ENCODE measurements around the gene MOSPD3. TPM values are rescaled to one million over a fixed set of nuclear protein-coding genes. Genes with fewer than 3 reads are reported as not detected.

The MOSPD3 gene
- total RNA-seq, 1 experiment from 2014 or later, result 10.9 TPM

Other genes with a start within 250 kb of the MOSPD3 start
- gene PILRA, start 239.1 kb upstream of the MOSPD3 start, total RNA-seq (2014; rRNA removed; shearing (Covaris generic)), result 0.18 and 1.7 TPM in 2 replicates
- 1.1 and 1.2 TPM in 2 replicates for gene ZCWPW1, start 183.8 kb upstream of the MOSPD3 start, total RNA-seq (2014; rRNA removed; shearing (Covaris generic))
- gene MEPCE, start 182.7 kb upstream of the MOSPD3 start, total RNA-seq (2014; rRNA removed; shearing (Covaris generic)), result 18.2 and 25.6 TPM in 2 replicates
- 56.4 and 71.5 TPM in 2 replicates for gene PPP1R35, start 176.0 kb upstream of the MOSPD3 start, total RNA-seq (2014; rRNA removed; shearing (Covaris generic))
- 0.66 TPM in 1 of 2 replicates, not detected in the other for gene SPACDR, start 148.3 kb upstream of the MOSPD3 start, total RNA-seq (2014; rRNA removed; shearing (Covaris generic))
- gene TSC22D4, start 133.3 kb upstream of the MOSPD3 start, total RNA-seq (2014; rRNA removed; shearing (Covaris generic)), result 25.3 and 32.7 TPM in 2 replicates
- gene NYAP1, start 128.6 kb upstream of the MOSPD3 start, total RNA-seq (2014; rRNA removed; shearing (Covaris generic)), result 0.63 and 0.87 TPM in 2 replicates
- gene AGFG2, start 73.3 kb upstream of the MOSPD3 start, total RNA-seq (2014; rRNA removed; shearing (Covaris generic)), result 15.6 and 24.2 TPM in 2 replicates
- 0.60 TPM in 1 of 2 replicates, not detected in the other for gene SAP25, start 38.6 kb upstream of the MOSPD3 start, total RNA-seq (2014; rRNA removed; shearing (Covaris generic))
- gene LRCH4, start 26.4 kb upstream of the MOSPD3 start, total RNA-seq (2014; rRNA removed; shearing (Covaris generic)), result 17.0 and 19.5 TPM in 2 replicates
- gene FBXO24, start 26.2 kb upstream of the MOSPD3 start, total RNA-seq (2014; rRNA removed; shearing (Covaris generic)), result 0.13 TPM in 1 of 2 replicates, not detected in the other
- gene PCOLCE, start 10.2 kb upstream of the MOSPD3 start, total RNA-seq (2014; rRNA removed; shearing (Covaris generic)), result 73.1 and 75.6 TPM in 2 replicates
- not detected in 2 replicates for gene TFR2, start 29.0 kb downstream of the MOSPD3 start, total RNA-seq (2014; rRNA removed; shearing (Covaris generic))
- gene ACTL6B, start 43.9 kb downstream of the MOSPD3 start, total RNA-seq (2014; rRNA removed; shearing (Covaris generic)), result not detected in 2 replicates
- 63.4 and 70.6 TPM in 2 replicates for gene GNB2, start 61.2 kb downstream of the MOSPD3 start, total RNA-seq (2014; rRNA removed; shearing (Covaris generic))
- 9.9 and 15.5 TPM in 2 replicates for gene GIGYF1, start 81.7 kb downstream of the MOSPD3 start, total RNA-seq (2014; rRNA removed; shearing (Covaris generic))
- gene POP7, start 93.6 kb downstream of the MOSPD3 start, total RNA-seq (2014; rRNA removed; shearing (Covaris generic)), result 56.0 and 72.0 TPM in 2 replicates
- gene EPO, start 107.9 kb downstream of the MOSPD3 start, total RNA-seq (2014; rRNA removed; shearing (Covaris generic)), result not detected in 2 replicates
- gene ZAN, start 121.1 kb downstream of the MOSPD3 start, total RNA-seq (2014; rRNA removed; shearing (Covaris generic)), result not detected in 2 replicates
- 39.8 and 49.0 TPM in 2 replicates for gene EPHB4, start 215.0 kb downstream of the MOSPD3 start, total RNA-seq (2014; rRNA removed; shearing (Covaris generic))
- 15.2 and 17.8 TPM in 2 replicates for gene SLC12A9, start 240.2 kb downstream of the MOSPD3 start, total RNA-seq (2014; rRNA removed; shearing (Covaris generic))

Data from SJSA1 (cell line).